DOHH2 (cell line): ENCODE results near the gene LY6G6F.

Experiments used
- H3F3A ChIP-seq: fragments of 200-600 bp; sonication (generic), shearing (Covaris generic); 2 replicates; pipeline ENCODE4 v1.6.0; 2016; ENCODE audit warnings: antibody characterized with exemption, mild to moderate bottlenecking; ENCODE audit not compliant: control insufficient read depth, insufficient read depth
- H3K27ac ChIP-seq: fragments of 200-600 bp; sonication (generic); 2 replicates; pipeline ENCODE4 v1.5.1; 2014; ENCODE audit warnings: low read depth, mild to moderate bottlenecking, low read length, moderate library complexity
- H3K27me3 ChIP-seq: fragments of 200-600 bp; sonication (generic); 2 replicates; pipeline ENCODE4 v1.6.1; 2014; ENCODE audit warnings: mild to moderate bottlenecking, low read length, mixed read lengths; ENCODE audit not compliant: control insufficient read depth
- H3K36me3 ChIP-seq: fragments of 200-600 bp; sonication (generic); 2 replicates; pipeline ENCODE4 v1.6.1; 2014; ENCODE audit warnings: mild to moderate bottlenecking, low read length, moderate library complexity, mixed read lengths; ENCODE audit not compliant: control insufficient read depth
- H3K4me1 ChIP-seq: fragments of 200-600 bp; sonication (generic); 2 replicates; pipeline ENCODE4 v1.6.1; 2014; ENCODE audit warnings: mild to moderate bottlenecking, low read length, mixed read lengths; ENCODE audit not compliant: control insufficient read depth
- H3K4me2 ChIP-seq: fragments of 200-600 bp; sonication (generic); 2 replicates; pipeline ENCODE4 v1.6.0; 2014; ENCODE audit warnings: mild to moderate bottlenecking, low read length, moderate library complexity
- H3K4me3 ChIP-seq: fragments of 200-600 bp; sonication (generic); 2 replicates; pipeline ENCODE4 v1.5.1; 2014; ENCODE audit warnings: mild to moderate bottlenecking, low read length, mixed read lengths
- H3K79me2 ChIP-seq: fragments of 200-600 bp; sonication (generic); 2 replicates; pipeline ENCODE4 v1.6.1; 2014; ENCODE audit warnings: mild to moderate bottlenecking, low read length, mixed read lengths; ENCODE audit not compliant: control insufficient read depth
- H3K9me2 ChIP-seq: fragments of 200-600 bp; sonication (generic); replicated peaks from 2 replicates; pipeline ENCODE4 v1.6.1; 2014; ENCODE audit warnings: mild to moderate bottlenecking, low read length, mixed read lengths; ENCODE audit not compliant: control insufficient read depth
- H3K9me3 ChIP-seq: fragments of 200-600 bp; sonication (generic); 2 replicates; pipeline ENCODE4 v1.6.1; 2014; ENCODE audit warnings: antibody characterized with exemption, low read length, mixed read lengths; ENCODE audit not compliant: control insufficient read depth, insufficient read depth
- H4K20me1 ChIP-seq: fragments of 200-600 bp; sonication (generic); 2 replicates; pipeline ENCODE4 v1.6.0; 2014; ENCODE audit warnings: low read depth, mild to moderate bottlenecking, antibody characterized with exemption, low read length, moderate library complexity; ENCODE audit not compliant: control insufficient read depth, insufficient read depth
- CTCF ChIP-seq: fragments of 200-600 bp; sonication (generic); IDR thresholded peaks from one replicate; pipeline ENCODE4 v1.5.1; 2014; ENCODE audit warnings: antibody characterized with exemption, mild to moderate bottlenecking, low read depth, low read length; ENCODE audit not compliant: poor library complexity, severe bottlenecking
- EZH2phosphoT487 ChIP-seq: fragments of 200-600 bp; sonication (generic); IDR thresholded peaks from 2 replicates; pipeline ENCODE4 v1.6.1; 2017; ENCODE audit warnings: borderline replicate concordance, mild to moderate bottlenecking, antibody characterized with exemption, low read length, moderate library complexity, mixed read lengths

Gene LY6G6F

GRCh38 chr6:31742894-31743293 is 36.2 kb downstream of the LY6G6F start:
- no peak overlapping the region for H3K27ac ChIP-seq
- TF ChIP-seq CTCF = no peak
- no peak for TF ChIP-seq EZH2phosphoT487

GRCh38 chr6:31744422-31744821 is 37.8 kb downstream of the LY6G6F start:
- no peak overlapping the region for H3K4me3 ChIP-seq
- H3K4me2 ChIP-seq = no peak overlapping the region
- peaks cover 66% of the 10 kb centered on the region for H3K36me3 ChIP-seq

More at GRCh38 chr6:31742894-31743293, 36.2 kb downstream of the LY6G6F start:
- Histone ChIP-seq H4K20me1 (no peaks in the 10 kb centered on the region), H3K4me3 (no peak overlapping the region), H3F3A (peaks cover 16% of the 10 kb centered on the region), H3K9me2 (no peaks in the 10 kb centered on the region), H3K36me3 (peaks cover 63% of the 10 kb centered on the region), H3K4me1 (peaks cover 45% of the 10 kb centered on the region), H3K4me2 (no peak overlapping the region), H3K9me3 (no peaks in the 10 kb centered on the region), H3K79me2 (peaks cover 26% of the 10 kb centered on the region), H3K27me3 (no peaks in the 10 kb centered on the region)

GRCh38 chr6:31749301-31750036 is 42.8 kb downstream of the LY6G6F start:
- H3K4me1 ChIP-seq = 0 out of 2 replicates have a peak, but pooled peaks cover 1% of the 10 kb centered on the region
- H4K20me1 ChIP-seq = no peaks in the 10 kb centered on the region
- H3K9me3 ChIP-seq = no peaks in the 10 kb centered on the region
- no peak overlapping the region for H3K4me2 ChIP-seq
- H3F3A ChIP-seq = peaks cover 10% of the 10 kb centered on the region
- H3K27ac ChIP-seq = no peak overlapping the region
- H3K4me3 ChIP-seq = no peak overlapping the region
- no peaks in the 10 kb centered on the region for H3K27me3 ChIP-seq
- H3K36me3 ChIP-seq = peaks cover 36% of the 10 kb centered on the region
- H3K9me2 ChIP-seq = no peaks in the 10 kb centered on the region
- no peaks in the 10 kb centered on the region for H3K79me2 ChIP-seq
- TF ChIP-seq EZH2phosphoT487 (no peak), CTCF (no peak)

More at GRCh38 chr6:31744422-31744821, 37.8 kb downstream of the LY6G6F start:
- Histone ChIP-seq H3K9me2 (no peaks in the 10 kb centered on the region), H3K79me2 (peaks cover 26% of the 10 kb centered on the region), H4K20me1 (no peaks in the 10 kb centered on the region), H3K27me3 (no peaks in the 10 kb centered on the region), H3K9me3 (no peaks in the 10 kb centered on the region), H3F3A (0 out of 2 replicates have a peak, but pooled peaks cover 5% of the 10 kb centered on the region), H3K4me1 (peaks cover 30% of the 10 kb centered on the region), H3K27ac (no peak overlapping the region)
- TF ChIP-seq CTCF = no peak
- TF ChIP-seq EZH2phosphoT487 = no peak
